Neural cell (in vitro differentiated cells): ENCODE results near the gene SAE1. TPM values are rescaled to one million over a fixed set of nuclear protein-coding genes. Genes with fewer than 3 reads are reported as not detected.

Source experiments
- H2AFZ ChIP-seq: fragments of 200-600, 300-800 bp; sonication (generic), shearing (Covaris generic); 2 replicates; pipeline ENCODE4 v1.6.0; 2014; ENCODE audit warnings: low read depth, mild to moderate bottlenecking, antibody characterized with exemption, low read length, moderate library complexity
- H3F3A ChIP-seq: fragments of 200-600 bp; shearing (Covaris generic); 2 replicates; pipeline ENCODE4 v1.6.1; 2016; ENCODE audit warnings: mild to moderate bottlenecking, moderate library complexity, mixed read lengths, antibody characterized with exemption, low read length; ENCODE audit not compliant: insufficient read depth, poor library complexity, severe bottlenecking
- H3K27ac ChIP-seq: fragments of 200-600, 300-800 bp; sonication (generic), shearing (Covaris generic); 2 replicates; pipeline ENCODE4 v1.5.1; 2014; ENCODE audit warnings: mild to moderate bottlenecking, low read length, moderate library complexity
- H3K27me3 ChIP-seq: fragments of 300-800, 200-600 bp; sonication (generic), shearing (Covaris generic); 2 replicates; pipeline ENCODE4 v1.6.0; 2014; ENCODE audit warnings: mild to moderate bottlenecking, low read depth, low read length, moderate library complexity; ENCODE audit not compliant: insufficient read depth
- H3K36me3 ChIP-seq: fragments of 300-800, 200-600 bp; sonication (generic), shearing (Covaris generic); 2 replicates; pipeline ENCODE4 v1.5.1; 2014; ENCODE audit warnings: mild to moderate bottlenecking, antibody characterized with exemption, low read length, moderate library complexity; ENCODE audit not compliant: insufficient read depth
- H3K4me2 ChIP-seq: fragments of 300-800, 200-600 bp; sonication (generic), shearing (Covaris generic); 2 replicates; pipeline ENCODE4 v1.6.0; 2014; ENCODE audit warnings: mild to moderate bottlenecking, low read length
- H3K4me3 ChIP-seq: fragments of 300-800, 200-600 bp; sonication (generic), shearing (Covaris generic); 2 replicates; pipeline ENCODE4 v1.5.1; 2014; ENCODE audit warnings: mild to moderate bottlenecking, low read length, moderate library complexity
- H3K79me2 ChIP-seq: fragments of 200-600 bp; shearing (Covaris generic); replicated peaks from 2 replicates; pipeline ENCODE4 v1.6.0; 2014; ENCODE audit warnings: mild to moderate bottlenecking, low read length, moderate library complexity; ENCODE audit not compliant: insufficient read depth
- H3K9ac ChIP-seq: fragments of 300-800, 200-600 bp; sonication (generic), shearing (Covaris generic); 2 replicates; pipeline ENCODE4 v1.6.1; 2016; ENCODE audit warnings: mild to moderate bottlenecking, low read length, mixed read lengths
- H3K9me2 ChIP-seq: fragments of 200-600 bp; shearing (Covaris generic); 2 replicates; pipeline ENCODE4 v1.6.1; 2016; ENCODE audit warnings: mild to moderate bottlenecking, low read length, mixed read lengths; ENCODE audit not compliant: insufficient read depth
- H3K9me3 ChIP-seq: fragments of 200-600, 300-800 bp; sonication (generic), shearing (Covaris generic); 2 replicates; pipeline ENCODE4 v1.6.1; 2016; ENCODE audit warnings: mild to moderate bottlenecking, mixed run types, low read length, moderate library complexity, mixed read lengths
- H4K20me1 ChIP-seq: fragments of 200-600 bp; shearing (Covaris generic); 2 replicates; pipeline ENCODE4 v1.6.1; 2016; ENCODE audit warnings: mild to moderate bottlenecking, mixed run types; ENCODE audit not compliant: insufficient read depth
- EP300 ChIP-seq: fragments of 450-650 bp; conservative IDR thresholded peaks from 2 replicates; pipeline ENCODE4 v1.6.1; 2014; ENCODE audit warnings: antibody characterized with exemption, mild to moderate bottlenecking, moderate library complexity; ENCODE audit not compliant: poor library complexity, severe bottlenecking
- EZH2 ChIP-seq: fragments of 200-600, 300-800 bp; shearing (Covaris generic), sonication (generic); IDR thresholded peaks from 2 replicates; pipeline ENCODE4 v1.6.1; 2014; ENCODE audit warnings: antibody characterized with exemption, low read length, borderline replicate concordance, mild to moderate bottlenecking; ENCODE audit not compliant: insufficient read depth, poor library complexity, severe bottlenecking
- MXI1 ChIP-seq: fragments of 450-650 bp; conservative IDR thresholded peaks from 2 replicates; pipeline ENCODE4 v1.6.1; 2014; ENCODE audit warnings: antibody characterized with exemption, mild to moderate bottlenecking; ENCODE audit not compliant: poor library complexity, severe bottlenecking
- POLR2AphosphoS5 ChIP-seq: IDR thresholded peaks from 2 replicates; pipeline ENCODE4 v1.6.1; 2012
- RAD21 ChIP-seq: fragments of 450-650 bp; conservative IDR thresholded peaks from 2 replicates; pipeline ENCODE4 v1.6.1; 2014; ENCODE audit warnings: antibody characterized with exemption, mild to moderate bottlenecking, moderate library complexity
- SMC3 ChIP-seq: fragments of 450-650 bp; conservative IDR thresholded peaks from 2 replicates; pipeline ENCODE4 v1.6.1; 2014; ENCODE audit warnings: antibody characterized with exemption, mild to moderate bottlenecking, moderate library complexity; ENCODE audit not compliant: poor library complexity
- TAF1 ChIP-seq: IDR thresholded peaks from 2 replicates; pipeline ENCODE4 v1.6.1; 2012; ENCODE audit warnings: low read depth
- polyA plus RNA-seq: library from polyadenylated mRNA; depleted of rRNA; stranded (reverse); fragments of >200 nt; gene quantifications from 2 replicates; pipeline ENCODE4 v1.2.3, GENCODE V29; 2014
- TF ChIP-seq, protein P1 (sequence below): IDR thresholded peaks from 2 replicates; pipeline ENCODE4 v1.6.1; 2012; ENCODE audit warnings: borderline replicate concordance
- TF ChIP-seq, protein P2 (sequence below): fragments of 450-650 bp; IDR thresholded peaks from 2 replicates; pipeline ENCODE4 v1.5.1; 2014; ENCODE audit warnings: antibody characterized with exemption, mild to moderate bottlenecking, moderate library complexity; ENCODE audit not compliant: poor library complexity, severe bottlenecking

Gene SAE1
- polyA plus RNA-seq, 1 donor from 2014 or later = 178 TPM

DNA sequence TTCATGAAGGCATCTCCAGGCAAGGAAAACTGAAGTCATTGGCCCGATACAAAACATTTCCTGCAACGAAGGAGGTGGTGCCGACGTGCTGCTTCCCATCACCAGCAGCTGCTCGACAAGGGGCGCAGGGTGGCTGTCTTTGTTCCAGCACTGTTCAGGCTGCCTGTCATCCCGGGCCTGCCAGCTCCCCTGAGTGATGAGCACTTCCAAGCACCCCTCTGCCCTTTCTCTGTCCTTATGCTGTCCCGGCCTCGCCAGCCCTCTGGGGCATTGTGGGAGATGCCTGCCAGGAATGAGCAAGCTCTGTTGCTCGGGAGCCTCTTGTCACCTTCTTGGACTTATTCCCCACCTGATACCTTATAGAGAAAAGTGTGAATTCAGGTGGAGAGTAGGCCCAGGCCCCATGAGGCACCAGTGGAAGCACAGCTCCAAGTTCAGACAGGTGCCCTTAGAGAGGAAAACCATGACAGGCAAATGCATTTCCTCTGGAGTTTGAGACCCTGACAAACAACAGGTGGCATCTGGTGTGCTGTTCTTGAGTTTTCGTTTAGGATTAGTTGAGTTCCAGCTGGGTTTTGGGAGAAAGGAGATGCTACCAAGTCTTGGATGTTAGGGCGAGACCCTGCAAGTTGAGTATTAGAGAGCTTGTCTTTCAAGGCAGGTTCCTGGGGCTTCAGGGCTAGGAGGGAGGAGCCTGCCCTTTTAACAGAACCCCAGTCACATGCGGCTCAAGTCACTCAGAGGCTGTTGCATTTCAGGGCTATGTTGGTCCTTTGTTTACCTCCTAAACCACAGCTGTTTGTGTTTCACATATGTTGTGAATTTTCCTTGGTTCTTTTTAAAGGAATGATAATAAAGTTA, 78.9 kb downstream of the SAE1 start:
- Histone ChIP-seq H3K27me3 (no peaks in the 10 kb centered on the region), H2AFZ (no peak overlapping the region), H3K9me3 (no peaks in the 10 kb centered on the region), H3K4me2 (no peak overlapping the region), H3K36me3 (no peaks in the 10 kb centered on the region), H3K27ac (no peak overlapping the region), H3F3A (no peaks in the 10 kb centered on the region), H3K9ac (no peak overlapping the region), H4K20me1 (no peaks in the 10 kb centered on the region), H3K4me3 (no peak overlapping the region), H3K9me2 (no peaks in the 10 kb centered on the region), H3K79me2 (no peaks in the 10 kb centered on the region)
- TF ChIP-seq EZH2 (no peak), POLR2AphosphoS5 (no peak), RAD21 (no peak), MXI1 (no peak), EP300 (no peak), TAF1 (no peak), SMC3 (no peak)
- TF ChIP-seq, protein P1, sequence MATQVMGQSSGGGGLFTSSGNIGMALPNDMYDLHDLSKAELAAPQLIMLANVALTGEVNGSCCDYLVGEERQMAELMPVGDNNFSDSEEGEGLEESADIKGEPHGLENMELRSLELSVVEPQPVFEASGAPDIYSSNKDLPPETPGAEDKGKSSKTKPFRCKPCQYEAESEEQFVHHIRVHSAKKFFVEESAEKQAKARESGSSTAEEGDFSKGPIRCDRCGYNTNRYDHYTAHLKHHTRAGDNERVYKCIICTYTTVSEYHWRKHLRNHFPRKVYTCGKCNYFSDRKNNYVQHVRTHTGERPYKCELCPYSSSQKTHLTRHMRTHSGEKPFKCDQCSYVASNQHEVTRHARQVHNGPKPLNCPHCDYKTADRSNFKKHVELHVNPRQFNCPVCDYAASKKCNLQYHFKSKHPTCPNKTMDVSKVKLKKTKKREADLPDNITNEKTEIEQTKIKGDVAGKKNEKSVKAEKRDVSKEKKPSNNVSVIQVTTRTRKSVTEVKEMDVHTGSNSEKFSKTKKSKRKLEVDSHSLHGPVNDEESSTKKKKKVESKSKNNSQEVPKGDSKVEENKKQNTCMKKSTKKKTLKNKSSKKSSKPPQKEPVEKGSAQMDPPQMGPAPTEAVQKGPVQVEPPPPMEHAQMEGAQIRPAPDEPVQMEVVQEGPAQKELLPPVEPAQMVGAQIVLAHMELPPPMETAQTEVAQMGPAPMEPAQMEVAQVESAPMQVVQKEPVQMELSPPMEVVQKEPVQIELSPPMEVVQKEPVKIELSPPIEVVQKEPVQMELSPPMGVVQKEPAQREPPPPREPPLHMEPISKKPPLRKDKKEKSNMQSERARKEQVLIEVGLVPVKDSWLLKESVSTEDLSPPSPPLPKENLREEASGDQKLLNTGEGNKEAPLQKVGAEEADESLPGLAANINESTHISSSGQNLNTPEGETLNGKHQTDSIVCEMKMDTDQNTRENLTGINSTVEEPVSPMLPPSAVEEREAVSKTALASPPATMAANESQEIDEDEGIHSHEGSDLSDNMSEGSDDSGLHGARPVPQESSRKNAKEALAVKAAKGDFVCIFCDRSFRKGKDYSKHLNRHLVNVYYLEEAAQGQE = no peak
- TF ChIP-seq, protein P2, sequence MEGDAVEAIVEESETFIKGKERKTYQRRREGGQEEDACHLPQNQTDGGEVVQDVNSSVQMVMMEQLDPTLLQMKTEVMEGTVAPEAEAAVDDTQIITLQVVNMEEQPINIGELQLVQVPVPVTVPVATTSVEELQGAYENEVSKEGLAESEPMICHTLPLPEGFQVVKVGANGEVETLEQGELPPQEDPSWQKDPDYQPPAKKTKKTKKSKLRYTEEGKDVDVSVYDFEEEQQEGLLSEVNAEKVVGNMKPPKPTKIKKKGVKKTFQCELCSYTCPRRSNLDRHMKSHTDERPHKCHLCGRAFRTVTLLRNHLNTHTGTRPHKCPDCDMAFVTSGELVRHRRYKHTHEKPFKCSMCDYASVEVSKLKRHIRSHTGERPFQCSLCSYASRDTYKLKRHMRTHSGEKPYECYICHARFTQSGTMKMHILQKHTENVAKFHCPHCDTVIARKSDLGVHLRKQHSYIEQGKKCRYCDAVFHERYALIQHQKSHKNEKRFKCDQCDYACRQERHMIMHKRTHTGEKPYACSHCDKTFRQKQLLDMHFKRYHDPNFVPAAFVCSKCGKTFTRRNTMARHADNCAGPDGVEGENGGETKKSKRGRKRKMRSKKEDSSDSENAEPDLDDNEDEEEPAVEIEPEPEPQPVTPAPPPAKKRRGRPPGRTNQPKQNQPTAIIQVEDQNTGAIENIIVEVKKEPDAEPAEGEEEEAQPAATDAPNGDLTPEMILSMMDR = no peak

DNA sequence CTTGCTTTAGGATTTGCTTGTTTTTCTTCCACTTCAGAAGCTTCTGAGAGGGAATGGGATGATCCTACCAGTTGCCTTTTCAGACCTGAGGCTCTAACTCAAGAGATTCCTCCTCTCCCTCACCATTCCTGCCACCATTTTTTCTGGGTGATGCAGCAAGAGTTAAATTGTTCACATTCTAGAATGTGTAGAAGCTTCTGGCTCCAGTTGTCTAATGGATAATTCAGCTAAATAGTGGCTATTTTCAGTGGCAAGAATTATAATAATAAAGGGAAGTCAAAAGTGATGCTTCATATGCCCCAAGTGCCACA, 79.5 kb downstream of the SAE1 start:
- Histone ChIP-seq H3K36me3 (no peaks in the 10 kb centered on the region), H3K4me3 (no peak overlapping the region), H3F3A (no peaks in the 10 kb centered on the region), H3K79me2 (no peaks in the 10 kb centered on the region), H3K9me3 (no peaks in the 10 kb centered on the region), H4K20me1 (no peaks in the 10 kb centered on the region), H3K27ac (no peak overlapping the region), H2AFZ (no peak overlapping the region), H3K27me3 (no peaks in the 10 kb centered on the region), H3K4me2 (no peak overlapping the region), H3K9ac (no peak overlapping the region), H3K9me2 (no peaks in the 10 kb centered on the region)
- TF ChIP-seq TAF1 (no peak), MXI1 (no peak), RAD21 (no peak), EZH2 (no peak), EP300 (no peak), POLR2AphosphoS5 (no peak), SMC3 (no peak)
- TF ChIP-seq, protein P1 = no peak
- TF ChIP-seq, protein P2 = no peak
